ENCODE measurements around the gene CATSPERB.
A peak's percentile ranks its signal among the peaks of the same experiment; 100 is the strongest.
"Not testable (repeated sequence)": the region's sequence is repeated elsewhere in the genome, so short reads cannot be mapped to it uniquely, and the experiment has no call there.

The CATSPERB gene

GRCh38 chr14:91654836-91655235, 77.0 kb downstream of the CATSPERB start:
- no peak for DNase-seq

- no peak for DNase-seq
These were observed 78.4 kb downstream of the CATSPERB start for GRCh38 chr14:91653451-91653850.

- DNase-seq, result peak; percentile 2
These were observed 82.0 kb downstream of the CATSPERB start for GRCh38 chr14:91649930-91650329.

GRCh38 chr14:91647856-91648255, 84.0 kb downstream of the CATSPERB start:
- DNase-seq, result no peak

GRCh38 chr14:91636604-91637003, 95.3 kb downstream of the CATSPERB start:
- no peak for DNase-seq

GRCh38 chr14:91624757-91625156, 107.1 kb downstream of the CATSPERB start:
- DNase-seq, result no peak

GRCh38 chr14:91614187-91614586, 117.7 kb downstream of the CATSPERB start:
- DNase-seq, result no peak

- no peak for DNase-seq
These were observed 118.3 kb downstream of the CATSPERB start for GRCh38 chr14:91613459-91614112.

GRCh38 chr14:91611528-91611927, 120.4 kb downstream of the CATSPERB start:
- no peak for DNase-seq

GRCh38 chr14:91609161-91609560, 122.7 kb downstream of the CATSPERB start:
- no peak for DNase-seq

- no peak for DNase-seq
These were observed 124.4 kb downstream of the CATSPERB start for GRCh38 chr14:91607322-91608047.

- DNase-seq, result no peak
These were observed 125.0 kb downstream of the CATSPERB start for GRCh38 chr14:91606851-91607250.

- not testable (repeated sequence) for DNase-seq
These were observed 127.3 kb downstream of the CATSPERB start for GRCh38 chr14:91604611-91605010.

- DNase-seq, result no peak
These were observed 131.9 kb downstream of the CATSPERB start for GRCh38 chr14:91599994-91600393.

GRCh38 chr14:91595736-91596135, 136.2 kb downstream of the CATSPERB start:
- DNase-seq, result no peak

- not testable (repeated sequence) for DNase-seq
These were observed 137.9 kb downstream of the CATSPERB start for GRCh38 chr14:91593957-91594356.

GRCh38 chr14:91586410-91586809, 145.5 kb downstream of the CATSPERB start:
- no peak for DNase-seq

- DNase-seq, result no peak
These were observed 146.0 kb downstream of the CATSPERB start for GRCh38 chr14:91585856-91586255.

GRCh38 chr14:91582761-91583160, 149.1 kb downstream of the CATSPERB start:
- no peak for DNase-seq

GRCh38 chr14:91580876-91581577, 150.9 kb downstream of the CATSPERB start:
- DNase-seq, result no peak

GRCh38 chr14:91577632-91578233, 154.2 kb downstream of the CATSPERB start:
- no peak for DNase-seq

GRCh38 chr14:91575469-91576208, 156.2 kb downstream of the CATSPERB start:
- no peak for DNase-seq

Data from central memory CD4-positive, alpha-beta T cell (primary cell).